Fibroblast of villous mesenchyme (primary cell): ENCODE data around the gene C1QB. TPM values are rescaled to one million over a fixed set of nuclear protein-coding genes. Genes with fewer than 3 reads are reported as not detected.

Source experiments
- DNase-seq: peaks from one replicate; pipeline ENCODE4 v3.0.0-alpha.2; 2010; ENCODE audit warnings: low read depth
- H3K4me3 ChIP-seq: 2 replicates; pipeline ENCODE4 v1.5.1; 2011; ENCODE audit warnings: low read depth, mild to moderate bottlenecking, low read length
- CTCF ChIP-seq: IDR thresholded peaks from 2 replicates; pipeline ENCODE4 v1.5.1; 2012; ENCODE audit warnings: low read depth, mild to moderate bottlenecking, low read length; ENCODE audit not compliant: insufficient read depth
- small RNA-seq: library from RNA; depleted of rRNA; stranded (forward); fragments of <200 nt; gene quantifications from one replicate; pipeline ENCODE3, GENCODE V24; 2012
- total RNA-seq: library from RNA; depleted of rRNA; stranded (reverse); fragments of >200 nt; gene quantifications from 2 replicates; pipeline ENCODE4 v1.2.3, GENCODE V29; 2012

Gene C1QB
- total RNA-seq, 1 donor, result not detected

DNA sequence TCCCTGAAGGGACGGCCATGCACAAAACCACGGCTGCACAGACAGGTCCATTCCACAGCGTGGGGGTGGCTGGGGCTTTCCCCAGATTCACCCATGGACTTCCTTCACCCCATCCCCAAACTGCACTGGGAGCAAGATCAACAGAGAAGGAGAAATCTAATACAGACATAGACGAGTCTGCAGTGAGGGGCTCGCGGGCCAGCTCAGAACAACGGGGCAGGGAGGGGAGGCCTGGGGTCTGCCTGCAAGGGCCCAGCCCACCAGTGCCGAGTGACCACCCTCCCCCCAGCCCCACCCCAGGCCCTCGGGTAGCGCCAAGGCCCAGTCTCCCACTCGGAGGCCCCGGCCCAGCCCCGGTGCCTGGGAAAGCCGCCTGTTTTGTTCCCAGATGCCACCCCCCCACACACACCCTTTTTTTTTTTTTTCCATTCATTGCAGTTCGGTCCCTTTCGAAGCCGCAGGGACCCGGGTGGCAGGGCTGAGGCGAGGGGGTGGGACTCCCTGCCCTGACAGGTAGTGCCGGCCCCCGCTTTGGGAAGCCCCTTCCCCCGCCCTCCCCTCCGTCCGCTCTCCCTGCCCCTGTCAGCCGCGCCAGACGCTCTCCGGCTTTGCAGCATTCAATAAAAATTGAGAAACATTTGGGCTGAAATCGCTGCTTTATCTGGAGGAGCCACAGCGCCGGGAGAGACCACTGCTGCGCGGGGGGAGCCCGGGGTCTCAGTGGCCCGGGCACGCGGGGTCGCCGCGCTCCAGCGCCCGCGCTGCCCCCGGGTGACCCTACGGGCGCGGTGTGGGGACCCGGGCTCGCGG is 57.1 kb downstream of the C1QB start:
- peak overlapping the region; percentile 61 for H3K4me3 ChIP-seq
- peak; percentile 82 for DNase-seq

DNA sequence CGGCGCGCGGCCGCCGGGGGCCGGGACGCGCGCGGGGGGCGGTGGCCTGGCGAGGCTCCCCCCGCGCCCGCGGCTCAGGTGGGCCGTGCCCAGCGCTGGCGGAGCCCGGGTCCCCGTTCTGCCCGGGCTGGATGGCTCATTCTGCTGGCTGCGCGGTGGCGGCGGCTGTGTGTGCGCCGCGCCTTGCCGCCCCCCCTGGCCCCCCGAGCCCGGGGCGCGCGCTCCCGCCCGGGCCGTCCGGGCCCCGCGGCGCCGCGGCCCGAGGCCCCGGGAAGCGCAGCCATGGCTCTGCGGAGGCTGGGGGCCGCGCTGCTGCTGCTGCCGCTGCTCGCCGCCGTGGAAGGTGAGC is 57.6 kb downstream of the C1QB start, which contains the start of gene EPHB2:
Gene EPHB2 (plus strand): TSS at position 139 of the 349 bp plus-strand sequence. CDS start 144 bp downstream, at position 283.
- TF ChIP-seq CTCF, result no peak
- peak within 1 kb of the TSS; percentile 61 for H3K4me3 ChIP-seq
- peak; percentile 44 for DNase-seq

More for the DNA sequence above, 57.1 kb downstream of the C1QB start:
- no peak for TF ChIP-seq CTCF

GRCh38 chr1:22711071-22711470 is 58.0 kb downstream of the C1QB start:
- no peak for DNase-seq
- no peak for TF ChIP-seq CTCF

More at GRCh38 chr1:22711071-22711470, 58.0 kb downstream of the C1QB start:
- peak overlapping the region; percentile 61 for H3K4me3 ChIP-seq

Small RNA genes within 50 kb of the gene (small RNA-seq; reads per million reads assigned to genes)
- gene MIR6127, result not detected

Other genes with a start within 250 kb of the C1QB start
- gene ZBTB40, start 201.4 kb upstream of the C1QB start, total RNA-seq, result 11.6 and 15.5 TPM in 2 replicates
- not detected in 2 replicates for gene EPHA8, start 89.7 kb upstream of the C1QB start, total RNA-seq
- not detected in 2 replicates for gene C1QA, start 16.6 kb upstream of the C1QB start, total RNA-seq
- not detected in 2 replicates for gene C1QC, start 9.6 kb upstream of the C1QB start, total RNA-seq
- 4.3 and 9.7 TPM in 2 replicates for gene EPHB2, start 57.6 kb downstream of the C1QB start, total RNA-seq